Breast epithelium (tissue), 4 donors: ENCODE results near the gene ATP5ME. TPM values are rescaled to one million over a fixed set of nuclear protein-coding genes. Genes with fewer than 3 reads are reported as not detected.

Experiments used
- DNase-seq, 2 donors: peaks; one replicate each; pipeline ENCODE4 v3.0.0-alpha.2; 2019; ENCODE audit warnings: low spot score in 2 of 2
- H3K27ac ChIP-seq, 2 donors: fragments of 200-600 bp; sonication (generic) in 1 of 2; one replicate each; pipeline ENCODE4 v1.5.1; 2016 to 2019; ENCODE audit warnings: mild to moderate bottlenecking in 1 of 2
- H3K27me3 ChIP-seq, 2 donors: fragments of 200-600 bp; sonication (generic) in 1 of 2; one replicate each; pipeline versions ENCODE4 v1.5.1 to v1.6.0; 2017 to 2019; ENCODE audit warnings: control low read depth in 1 of 2, mild to moderate bottlenecking in 1 of 2
- H3K36me3 ChIP-seq: fragments of 200-600 bp; one replicate; pipeline ENCODE4 v1.5.1; 2019
- H3K4me1 ChIP-seq, 2 donors: fragments of 200-600 bp; sonication (generic); one replicate each; pipeline ENCODE4 v1.5.1; 2016 to 2019; ENCODE audit warnings: control low read depth in 1 of 2
- H3K4me3 ChIP-seq, 3 donors: fragments of 200-600 bp; sonication (generic); 1 replicate in 2 of 3; 2 replicates in 1 of 3; pipeline ENCODE4 v1.5.1; 2016 to 2019; ENCODE audit warnings: mild to moderate bottlenecking in 3 of 3, moderate library complexity in 2 of 3
- H3K9me3 ChIP-seq, 2 donors: fragments of 200-600 bp; sonication (generic) in 1 of 2; one replicate each; pipeline ENCODE4 v1.5.1; 2016 to 2019; ENCODE audit warnings: control low read depth in 1 of 2
- CTCF ChIP-seq, 3 donors: fragments of 450-650 bp; IDR thresholded peaks; one replicate each; pipeline ENCODE4 v1.5.1; 2016 to 2017; ENCODE audit warnings: antibody characterized with exemption in 3 of 3, mild to moderate bottlenecking in 3 of 3, moderate library complexity in 3 of 3
- POLR2A ChIP-seq: fragments of 450-650 bp; IDR thresholded peaks from one replicate; pipeline ENCODE4 v1.6.1; 2016; ENCODE audit warnings: antibody characterized with exemption, mild to moderate bottlenecking, moderate library complexity
- POLR2AphosphoS5 ChIP-seq, 3 donors: sonication (generic); formaldehyde crosslinking; IDR thresholded peaks; one replicate each; pipeline ENCODE4 v1.6.1; 2017; ENCODE audit warnings: antibody characterized with exemption in 3 of 3
- intact Hi-C: fragments of 100-400 bp; cut with DNase I; formaldehyde crosslinking; loops from one replicate; pipeline ENCODE4 v1.15.1; 2023; ENCODE audit warnings: low total_unique reads
- total RNA-seq, 3 donors: library from RNA; depleted of rRNA; stranded (reverse); fragments of >200 nt; gene quantifications; one replicate each; pipeline ENCODE4 v1.1.0, GENCODE V29; 2016

ATP5ME gene
- total RNA-seq, 3 donors from 2014 or later, result 108 to 179 (median 128) TPM

GRCh38 chr4:685679-686412 is 11.8 kb upstream of the ATP5ME start:
- H3K27me3 ChIP-seq, result no peaks in the 10 kb centered on the region

GRCh38 chr4:684623-685327 is 10.7 kb upstream of the ATP5ME start:
- no peaks in the 10 kb centered on the region for H3K27me3 ChIP-seq
- no peak for TF ChIP-seq POLR2AphosphoS5 (IDR thresholded peaks at IDR 0.05)
- no peak for TF ChIP-seq CTCF (IDR thresholded peaks at IDR 0.05)
- TF ChIP-seq POLR2A, result no peak
- H3K4me1 ChIP-seq, result peaks cover 23 to 25% of the 10 kb centered on the region in 2 donors
- H3K36me3 ChIP-seq, result no peaks in the 10 kb centered on the region
- H3K9me3 ChIP-seq, result no peaks in the 10 kb centered on the region
- H3K27ac ChIP-seq, result no peak overlapping the region
- intact Hi-C loops, result loop anchor here (5.0 kb wide), 1 partner anchor 1883 kb away; no protein-coding TSS in a partner anchor
- DNase-seq, result no peak
- no peak overlapping the region for H3K4me3 ChIP-seq

More at GRCh38 chr4:685679-686412, 11.8 kb upstream of the ATP5ME start:
- H3K4me1 ChIP-seq, result peaks cover 16 to 19% of the 10 kb centered on the region in 2 donors
- DNase-seq, result no peak
- no peaks in the 10 kb centered on the region for H3K9me3 ChIP-seq
- no peaks in the 10 kb centered on the region for H3K36me3 ChIP-seq
- H3K4me3 ChIP-seq, result no peak overlapping the region
- no peak overlapping the region for H3K27ac ChIP-seq
- TF ChIP-seq POLR2A (no peak), POLR2AphosphoS5 (IDR thresholded peaks at IDR 0.05) (no peak), CTCF (IDR thresholded peaks at IDR 0.05) (no peak)
- intact Hi-C loops, result loop anchor here (5.0 kb wide), 1 partner anchor 1881 kb away; no protein-coding TSS in a partner anchor

- no peak overlapping the region for H3K27ac ChIP-seq
Measured at GRCh38 chr4:683982-684622, 10.0 kb upstream of the ATP5ME start.

GRCh38 chr4:683247-683897 is 9.3 kb upstream of the ATP5ME start:
- H3K27ac ChIP-seq, result no peak overlapping the region
- no peaks in the 10 kb centered on the region for H3K27me3 ChIP-seq
- no peaks in the 10 kb centered on the region for H3K36me3 ChIP-seq
- TF ChIP-seq POLR2A (no peak), CTCF (IDR thresholded peaks at IDR 0.05) (no peak), POLR2AphosphoS5 (IDR thresholded peaks at IDR 0.05) (no peak)
- DNase-seq, result no peak
- peaks cover 18 to 21% of the 10 kb centered on the region in 2 donors for H3K4me1 ChIP-seq
- intact Hi-C loops, result no loop called here
- H3K9me3 ChIP-seq, result no peaks in the 10 kb centered on the region
- H3K4me3 ChIP-seq, result no peak overlapping the region

More at GRCh38 chr4:683982-684622, 10.0 kb upstream of the ATP5ME start:
- DNase-seq, result no peak
- Histone ChIP-seq H3K27me3 (no peaks in the 10 kb centered on the region), H3K36me3 (no peaks in the 10 kb centered on the region), H3K4me1 (peaks cover 19 to 23% of the 10 kb centered on the region in 2 donors), H3K9me3 (no peaks in the 10 kb centered on the region), H3K4me3 (no peak overlapping the region)
- intact Hi-C loops, result no loop called here
- TF ChIP-seq POLR2A, result no peak
- TF ChIP-seq CTCF (IDR thresholded peaks at IDR 0.05), result peak in 2 of 3 donors; percentile 37 to 41
- TF ChIP-seq POLR2AphosphoS5 (IDR thresholded peaks at IDR 0.05), result no peak
